K562 (cell line): ENCODE measurements around the gene ATF5.

Experiments used
- CHD2 ChIP-seq: IDR thresholded peaks from 2 replicates; pipeline ENCODE4 v1.6.1; 2011; ENCODE audit warnings: low read depth, low read length
- CTCF ChIP-seq, 3 experiments: IDR thresholded peaks in 2 of 3; conservative IDR thresholded peaks in 1 of 3; 2 replicates each; pipeline ENCODE4 v1.5.1; 2011 to 2012; ENCODE audit warnings: low read length in 3 of 3, mild to moderate bottlenecking in 3 of 3, control low read depth in 2 of 3, improper control_type of control experiment in 1 of 3, inconsistent platforms in 1 of 3, low read depth in 1 of 3, mixed read lengths in 1 of 3, moderate library complexity in 1 of 3; ENCODE audit not compliant: insufficient read depth in 2 of 3
- DPF2 ChIP-seq: fragments of 450-650 bp; IDR thresholded peaks from 2 replicates; pipeline ENCODE4 v1.6.1; 2016
- ETS2 ChIP-seq: IDR thresholded peaks from 2 replicates; pipeline ENCODE4 v1.6.1; 2016; ENCODE audit warnings: borderline replicate concordance, missing genetic modification characterization, mild to moderate bottlenecking, moderate library complexity, missing compliant biosample characterization; ENCODE audit not compliant: poor library complexity, severe bottlenecking
- EZH2 ChIP-seq: IDR thresholded peaks from 2 replicates; pipeline ENCODE4 v1.6.1; 2012; ENCODE audit warnings: low read depth, mild to moderate bottlenecking, inconsistent platforms, low read length, borderline replicate concordance
- SIN3A ChIP-seq, 2 experiments: fragments of 150-350 bp in 1 of 2; IDR thresholded peaks; 2 replicates each; pipeline ENCODE4 v1.6.1; 2011 to 2016; ENCODE audit warnings: borderline replicate concordance in 2 of 2, low read depth in 2 of 2, low read length in 2 of 2, mild to moderate bottlenecking in 2 of 2, moderate library complexity in 2 of 2; ENCODE audit not compliant: control insufficient read depth in 1 of 2
- TAF1 ChIP-seq: IDR thresholded peaks from 2 replicates; pipeline ENCODE4 v1.6.1; 2011; ENCODE audit warnings: mild to moderate bottlenecking, low read length, moderate library complexity; ENCODE audit not compliant: insufficient read depth, control insufficient read depth, severe bottlenecking; ENCODE audit errors: extremely low read depth
- ZBTB40 ChIP-seq, 2 experiments: fragments of 450-650 bp in 1 of 2; sonication (generic) in 1 of 2; formaldehyde crosslinking in 1 of 2; IDR thresholded peaks; 2 replicates each; pipeline versions ENCODE4 v1.7.1 to v1.9.0; 2016 to 2022; ENCODE audit warnings: inconsistent platforms in 1 of 2, mild to moderate bottlenecking in 1 of 2, missing genetic modification reagents in 1 of 2
- ZNF398 ChIP-seq: fragments of 250-450 bp; sonication (Bioruptor Pico); IDR thresholded peaks from 2 replicates; pipeline ENCODE4 v1.8.0; 2021; ENCODE audit warnings: moderate library complexity, mild to moderate bottlenecking, inconsistent platforms
- ZNF609 ChIP-seq: sonication (generic); formaldehyde crosslinking; IDR thresholded peaks from 2 replicates; pipeline ENCODE4 v1.8.1; 2023; ENCODE audit warnings: missing genetic modification reagents, mild to moderate bottlenecking, borderline replicate concordance

- no peak for TF ChIP-seq TAF1
- TF ChIP-seq EZH2: no peak
- TF ChIP-seq ETS2: no peak
- no peak for TF ChIP-seq ZNF398 (CRISPR knock-in tag)
- no peak for TF ChIP-seq ZBTB40 (IDR thresholded peaks at IDR 0.05)
- no peak for TF ChIP-seq ZBTB40 (CRISPR knock-in tag; IDR thresholded peaks at IDR 0.05)
- no peak for TF ChIP-seq SIN3A (IDR thresholded peaks at IDR 0.05; ENCODE audit: borderline replicate concordance in 2 of 2, control insufficient read depth in 1 of 2, low read depth in 2 of 2, low read length in 2 of 2)
- no peak for TF ChIP-seq DPF2
- no peak for TF ChIP-seq CHD2
- no peak for TF ChIP-seq CTCF (IDR thresholded peaks at IDR 0.05 in 2 of 3, conservative IDR thresholded peaks at IDR 0.05 in 1 of 3; ENCODE audit: insufficient read depth in 2 of 3, low read depth in 1 of 3, low read length in 3 of 3)
- TF ChIP-seq ZNF609 (CRISPR knock-in tag): no peak
Observed at GRCh38 chr19:49976496-49976895, 47.5 kb downstream of the ATF5 start.
